ENCODE data around the gene RNF213. TPM values are rescaled to one million over a fixed set of nuclear protein-coding genes. Genes with fewer than 3 reads are reported as not detected.

Gene RNF213
- polyA plus RNA-seq, 1 of the 3 experiments (the other 2 are of a cell fraction), result 57.5 TPM

DNA sequence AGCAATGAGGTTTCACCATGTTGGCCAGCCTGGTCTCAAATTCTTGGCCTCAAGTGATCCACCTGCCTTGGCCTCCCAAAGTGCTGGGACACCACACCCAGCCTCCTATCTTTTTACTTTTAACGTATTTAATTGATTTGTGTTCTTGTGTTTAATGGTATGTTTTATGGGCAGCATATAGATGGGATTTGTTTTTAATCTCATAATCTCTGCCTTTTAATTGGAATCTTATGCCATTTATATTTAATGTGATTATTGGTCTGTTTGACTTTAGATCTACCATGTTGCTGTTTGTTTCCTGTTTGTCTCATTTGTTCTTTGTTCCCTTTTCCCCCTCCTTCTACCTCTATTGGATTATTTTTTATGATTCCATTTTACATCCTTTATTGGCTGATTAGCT, 28.2 kb upstream of the RNF213 start (continued):
- TF ChIP-seq ZBTB33 (IDR thresholded peaks at IDR 0.05; ENCODE audit: borderline replicate concordance, low read depth) (no peak), RXRA (IDR thresholded peaks at IDR 0.05; ENCODE audit: borderline replicate concordance, low read depth) (no peak)
- TF ChIP-seq, protein P1, sequence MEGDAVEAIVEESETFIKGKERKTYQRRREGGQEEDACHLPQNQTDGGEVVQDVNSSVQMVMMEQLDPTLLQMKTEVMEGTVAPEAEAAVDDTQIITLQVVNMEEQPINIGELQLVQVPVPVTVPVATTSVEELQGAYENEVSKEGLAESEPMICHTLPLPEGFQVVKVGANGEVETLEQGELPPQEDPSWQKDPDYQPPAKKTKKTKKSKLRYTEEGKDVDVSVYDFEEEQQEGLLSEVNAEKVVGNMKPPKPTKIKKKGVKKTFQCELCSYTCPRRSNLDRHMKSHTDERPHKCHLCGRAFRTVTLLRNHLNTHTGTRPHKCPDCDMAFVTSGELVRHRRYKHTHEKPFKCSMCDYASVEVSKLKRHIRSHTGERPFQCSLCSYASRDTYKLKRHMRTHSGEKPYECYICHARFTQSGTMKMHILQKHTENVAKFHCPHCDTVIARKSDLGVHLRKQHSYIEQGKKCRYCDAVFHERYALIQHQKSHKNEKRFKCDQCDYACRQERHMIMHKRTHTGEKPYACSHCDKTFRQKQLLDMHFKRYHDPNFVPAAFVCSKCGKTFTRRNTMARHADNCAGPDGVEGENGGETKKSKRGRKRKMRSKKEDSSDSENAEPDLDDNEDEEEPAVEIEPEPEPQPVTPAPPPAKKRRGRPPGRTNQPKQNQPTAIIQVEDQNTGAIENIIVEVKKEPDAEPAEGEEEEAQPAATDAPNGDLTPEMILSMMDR (IDR thresholded peaks at IDR 0.05), result no peak

GRCh38 chr17:80233202-80233601, 27.4 kb upstream of the RNF213 start:
- Histone ChIP-seq H3K79me2 (ENCODE audit: insufficient read depth) (0 out of 2 replicates have a peak, but pooled peaks cover 6% of the 10 kb centered on the region), H4K20me1 (ENCODE audit: insufficient read depth) (no peaks in the 10 kb centered on the region), H3K27me3 (ENCODE audit: insufficient read depth) (no peaks in the 10 kb centered on the region), H3K4me3 (ENCODE audit: low read depth in 2 of 2, low read length in 1 of 2) (no peak overlapping the region), H3K9ac (no peak overlapping the region), H3K36me3 (replicated peaks in 1 of 2; ENCODE audit: control insufficient read depth in 1 of 2, insufficient read depth in 2 of 2, low read length in 1 of 2) (peaks cover 12 to 70% of the 10 kb centered on the region in 2 experiments), H3K9me2 (no peaks in the 10 kb centered on the region), H2AFZ (ENCODE audit: low read depth) (no peak overlapping the region), H3F3A (replicated peaks; ENCODE audit: insufficient read depth) (no peaks in the 10 kb centered on the region), H3K27ac (ENCODE audit: low read depth in 2 of 2, low read length in 1 of 2) (no peak overlapping the region), H3K9me3 (peaks cover 30% of the 10 kb centered on the region), H3K4me2 (no peak overlapping the region), H3K4me1 (ENCODE audit: control insufficient read depth in 1 of 2, insufficient read depth in 2 of 2, low read depth in 1 of 2, low read length in 1 of 2) (no peaks in the 10 kb centered on the region)
- CTCF ChIA-PET, result no interaction called here
- no peak for DNase-seq
- POLR2A ChIA-PET, result no interaction called here
- no peak for TF ChIP-seq NFIC (IDR thresholded peaks at IDR 0.05; ENCODE audit: borderline replicate concordance)
- no peak for TF ChIP-seq TAF1 (IDR thresholded peaks at IDR 0.05; ENCODE audit: borderline replicate concordance, low read depth, low read length)
- no peak for TF ChIP-seq POLR2AphosphoS5 (IDR thresholded peaks at IDR 0.05; ENCODE audit: low read depth, low read length)
- TF ChIP-seq, protein P2, sequence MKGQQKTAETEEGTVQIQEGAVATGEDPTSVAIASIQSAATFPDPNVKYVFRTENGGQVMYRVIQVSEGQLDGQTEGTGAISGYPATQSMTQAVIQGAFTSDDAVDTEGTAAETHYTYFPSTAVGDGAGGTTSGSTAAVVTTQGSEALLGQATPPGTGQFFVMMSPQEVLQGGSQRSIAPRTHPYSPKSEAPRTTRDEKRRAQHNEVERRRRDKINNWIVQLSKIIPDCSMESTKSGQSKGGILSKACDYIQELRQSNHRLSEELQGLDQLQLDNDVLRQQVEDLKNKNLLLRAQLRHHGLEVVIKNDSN (IDR thresholded peaks at IDR 0.05; ENCODE audit: borderline replicate concordance, low read depth), result no peak
- TF ChIP-seq TCF12 (IDR thresholded peaks at IDR 0.05), result no peak
- no peak for TF ChIP-seq RXRA (IDR thresholded peaks at IDR 0.05; ENCODE audit: borderline replicate concordance, low read depth)
- no peak for TF ChIP-seq FOXM1 (IDR thresholded peaks at IDR 0.05; ENCODE audit: low read depth)
- no peak for TF ChIP-seq SIN3A (IDR thresholded peaks at IDR 0.05; ENCODE audit: borderline replicate concordance, low read depth, low read length)
- no peak for TF ChIP-seq GABPA (IDR thresholded peaks at IDR 0.05; ENCODE audit: low read depth)
- no peak for TF ChIP-seq RFX5 (IDR thresholded peaks at IDR 0.05; ENCODE audit: low read length)
- TF ChIP-seq RCOR1 (IDR thresholded peaks at IDR 0.05; ENCODE audit: low read length), result no peak
- WGBS (ENCODE audit: low lambda C conversion rate), result 90% methylated on average over 3 of the region's 3 CpGs

Measured in SK-N-SH (cell line).